ENCODE results near the gene NF1. TPM values are rescaled to one million over a fixed set of nuclear protein-coding genes. Genes with fewer than 3 reads are reported as not detected.

NF1 gene
- total and polyA plus RNA-seq, 2 of the 13 experiments (the other 11 are each of a cell fraction or from before 2014, with no cell fraction given) = 21.5 to 26.5 TPM

- ChIA-PET CTCF (ENCODE audit: low intra/inter-chr PET ratio, low total read pairs) (no interaction called here), POLR2A (no interaction called here)
- Histone ChIP-seq H4K20me1 (ENCODE audit: insufficient read depth, low read length) (no peaks in the 10 kb centered on the region), H3K9me3 (ENCODE audit: low read length) (no peaks in the 10 kb centered on the region), H3K9ac (ENCODE audit: insufficient read depth, low read depth, low read length) (no peak overlapping the region), H3K4me1 (ENCODE audit: insufficient read depth, low read length) (no peaks in the 10 kb centered on the region), H3K4me2 (ENCODE audit: low read depth, low read length) (no peak overlapping the region), H3K27ac (ENCODE audit: extremely low read length, insufficient read depth, low read length) (no peak overlapping the region), H3K4me3 (replicated peaks in 1 of 3; ENCODE audit: insufficient read depth in 1 of 3, low read depth in 2 of 3, low read length in 3 of 3) (no peak overlapping the region), H3K79me2 (ENCODE audit: insufficient read depth, low read length) (no peaks in the 10 kb centered on the region), H2AFZ (ENCODE audit: low read length) (no peak overlapping the region), H3K27me3 (ENCODE audit: control insufficient read depth in 1 of 2, insufficient read depth in 2 of 2, low read length in 2 of 2) (no peaks in the 10 kb centered on the region), H3K36me3 (replicated peaks in 1 of 2; ENCODE audit: control insufficient read depth in 1 of 2, insufficient read depth in 2 of 2, low read length in 2 of 2) (peaks cover 0 to 7% of the 10 kb centered on the region in 2 experiments; a peak in 2 of 5 replicates)
- FAIRE-seq = no peak
- no peak for ATAC-seq
- intact Hi-C loops (cut with micrococcal nuclease; ENCODE audit: unreplicated experiment) (no loop called here), in situ Hi-C loops (cut with HindIII; ENCODE audit: extremely low pct_ligation_motif_present, low pct_unique_long_range_greater_than_20kb) (no loop called here)
- 94% methylated on average over 3 of the region's 3 CpGs for WGBS (ENCODE audit: low lambda C conversion rate)
- DNase-seq (ENCODE audit: low spot score) = no peak
- no TSS peak for BruUV-seq (replicated peaks)
- TF ChIP-seq ZNF451 (CRISPR knock-in tag; IDR thresholded peaks at IDR 0.05) (no peak), ZNF383 (CRISPR knock-in tag; IDR thresholded peaks at IDR 0.05; ENCODE audit: borderline replicate concordance) (no peak), ZNF34 (CRISPR knock-in tag; IDR thresholded peaks at IDR 0.05; ENCODE audit: borderline replicate concordance) (no peak), ZBTB49 (CRISPR knock-in tag; IDR thresholded peaks at IDR 0.05; ENCODE audit: borderline replicate concordance) (no peak), ZNF646 (CRISPR knock-in tag; IDR thresholded peaks at IDR 0.05) (no peak), PAX8 (CRISPR knock-in tag; IDR thresholded peaks at IDR 0.05; ENCODE audit: borderline replicate concordance) (no peak), ZFP36 (IDR thresholded peaks at IDR 0.05; ENCODE audit: borderline replicate concordance, low read depth, low read length, partially characterized antibody) (no peak), PPARG (CRISPR knock-in tag; conservative IDR thresholded peaks at IDR 0.05) (no peak), SIX1 (CRISPR knock-in tag; IDR thresholded peaks at IDR 0.05; ENCODE audit: borderline replicate concordance) (no peak), ZNF207 (IDR thresholded peaks at IDR 0.05; ENCODE audit: borderline replicate concordance) (no peak), HINFP (CRISPR knock-in tag; IDR thresholded peaks at IDR 0.05; ENCODE audit: low read depth) (no peak), AGO2 (optimal IDR thresholded peaks at IDR 0.05; ENCODE audit: low read depth, low read length) (no peak), ETV6 (CRISPR knock-in tag; conservative IDR thresholded peaks at IDR 0.05) (no peak)
- TF ChIP-seq, protein P1, sequence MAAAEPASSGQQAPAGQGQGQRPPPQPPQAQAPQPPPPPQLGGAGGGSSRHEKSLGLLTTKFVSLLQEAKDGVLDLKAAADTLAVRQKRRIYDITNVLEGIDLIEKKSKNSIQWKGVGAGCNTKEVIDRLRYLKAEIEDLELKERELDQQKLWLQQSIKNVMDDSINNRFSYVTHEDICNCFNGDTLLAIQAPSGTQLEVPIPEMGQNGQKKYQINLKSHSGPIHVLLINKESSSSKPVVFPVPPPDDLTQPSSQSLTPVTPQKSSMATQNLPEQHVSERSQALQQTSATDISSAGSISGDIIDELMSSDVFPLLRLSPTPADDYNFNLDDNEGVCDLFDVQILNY (CRISPR knock-in tag; conservative IDR thresholded peaks at IDR 0.05) = no peak
Measured at GRCh38 chr17:31289790-31290189, 195.0 kb downstream of the NF1 start.
